GM19238 (cell line): Measurements from ENCODE around the gene HOXB4.

ENCODE experiments used
- DNase-seq: peaks from one replicate; pipeline ENCODE4 v3.0.0; 2011; ENCODE audit warnings: low spot score; ENCODE audit not compliant: insufficient read length

Gene HOXB4

GRCh38 chr17:48601539-48602425 is 23.6 kb upstream of the HOXB4 start:
- DNase-seq = no peak

GRCh38 chr17:48601207-48601538 is 23.0 kb upstream of the HOXB4 start:
- DNase-seq = no peak

- DNase-seq = no peak
Measured at GRCh38 chr17:48600244-48601098, 22.3 kb upstream of the HOXB4 start.

- DNase-seq = no peak
Measured at GRCh38 chr17:48599354-48599753, 21.2 kb upstream of the HOXB4 start.

- no peak for DNase-seq
Measured at GRCh38 chr17:48598736-48599135, 20.6 kb upstream of the HOXB4 start.

- no peak for DNase-seq
Measured at GRCh38 chr17:48597778-48598631, 19.9 kb upstream of the HOXB4 start.

GRCh38 chr17:48597528-48597777 is 19.3 kb upstream of the HOXB4 start:
- DNase-seq = no peak

GRCh38 chr17:48596735-48597527 is 18.8 kb upstream of the HOXB4 start:
- no peak for DNase-seq

- no peak for DNase-seq
Measured at GRCh38 chr17:48596000-48596734, 18.0 kb upstream of the HOXB4 start.

- DNase-seq = no peak
Measured at GRCh38 chr17:48595278-48595999, 17.3 kb upstream of the HOXB4 start.

- DNase-seq = no peak
Measured at GRCh38 chr17:48594538-48595277, 16.6 kb upstream of the HOXB4 start.

GRCh38 chr17:48593840-48594537 is 15.8 kb upstream of the HOXB4 start:
- DNase-seq = peak; percentile 84

GRCh38 chr17:48593126-48593829 is 15.1 kb upstream of the HOXB4 start, which contains the start of gene HOXB5:
Gene HOXB5 (minus strand): TSS chr17:48593779. CDS start chr17:48593682, 97 bp downstream.
- no peak for DNase-seq

GRCh38 chr17:48592577-48592976 is 14.4 kb upstream of the HOXB4 start:
- no peak for DNase-seq

- DNase-seq = no peak
Measured at GRCh38 chr17:48592057-48592514, 13.9 kb upstream of the HOXB4 start.

- no peak for DNase-seq
Measured at GRCh38 chr17:48591255-48592056, 13.3 kb upstream of the HOXB4 start.
